Inflammatory macrophage (primary cell): ENCODE measurements around the gene CAPN13.

Source experiments
- DNase-seq, 2 donors: peaks; one replicate each; pipeline ENCODE4 v3.0.0-alpha.2; 2020 to 2022
- total RNA-seq, 18 experiments: gene quantifications; one replicate each; lab custom pipeline; 2026; ENCODE audit warnings: mixed read lengths in 6 of 18, inconsistent platforms in 2 of 18; lab: John Stamatoyannopoulos, UW

CAPN13 gene, protein sequence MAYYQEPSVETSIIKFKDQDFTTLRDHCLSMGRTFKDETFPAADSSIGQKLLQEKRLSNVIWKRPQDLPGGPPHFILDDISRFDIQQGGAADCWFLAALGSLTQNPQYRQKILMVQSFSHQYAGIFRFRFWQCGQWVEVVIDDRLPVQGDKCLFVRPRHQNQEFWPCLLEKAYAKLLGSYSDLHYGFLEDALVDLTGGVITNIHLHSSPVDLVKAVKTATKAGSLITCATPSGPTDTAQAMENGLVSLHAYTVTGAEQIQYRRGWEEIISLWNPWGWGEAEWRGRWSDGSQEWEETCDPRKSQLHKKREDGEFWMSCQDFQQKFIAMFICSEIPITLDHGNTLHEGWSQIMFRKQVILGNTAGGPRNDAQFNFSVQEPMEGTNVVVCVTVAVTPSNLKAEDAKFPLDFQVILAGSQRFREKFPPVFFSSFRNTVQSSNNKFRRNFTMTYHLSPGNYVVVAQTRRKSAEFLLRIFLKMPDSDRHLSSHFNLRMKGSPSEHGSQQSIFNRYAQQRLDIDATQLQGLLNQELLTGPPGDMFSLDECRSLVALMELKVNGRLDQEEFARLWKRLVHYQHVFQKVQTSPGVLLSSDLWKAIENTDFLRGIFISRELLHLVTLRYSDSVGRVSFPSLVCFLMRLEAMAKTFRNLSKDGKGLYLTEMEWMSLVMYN
- total RNA-seq = 0 to 0.72 (median 0.04) reads per million in 18 experiments

DNA sequence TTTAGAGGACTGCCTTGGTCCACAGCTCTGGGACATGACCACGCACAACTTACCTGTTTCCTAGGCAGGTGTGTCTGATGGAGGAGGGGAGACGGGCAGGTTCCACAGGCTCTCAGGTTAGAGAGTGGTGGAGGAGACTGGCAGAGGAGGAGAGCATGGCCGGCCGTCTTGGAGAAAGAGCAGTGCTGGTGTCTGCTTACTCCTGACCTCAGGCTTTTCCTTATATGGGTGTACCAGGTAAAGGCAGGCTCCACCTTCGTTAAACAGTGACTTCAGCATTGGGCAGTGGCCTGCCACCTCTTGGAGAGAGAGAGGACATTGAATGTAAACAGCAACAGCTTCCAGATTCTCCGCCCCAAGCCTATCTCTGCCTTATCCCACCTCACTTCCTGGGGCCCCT is at the start of gene CAPN13:
TSS of gene CAPN13 (minus strand) at position 198 of the 400 bp plus-strand sequence. CDS start 20,121 bp downstream, outside the sequence.
- no peak for DNase-seq

DNA sequence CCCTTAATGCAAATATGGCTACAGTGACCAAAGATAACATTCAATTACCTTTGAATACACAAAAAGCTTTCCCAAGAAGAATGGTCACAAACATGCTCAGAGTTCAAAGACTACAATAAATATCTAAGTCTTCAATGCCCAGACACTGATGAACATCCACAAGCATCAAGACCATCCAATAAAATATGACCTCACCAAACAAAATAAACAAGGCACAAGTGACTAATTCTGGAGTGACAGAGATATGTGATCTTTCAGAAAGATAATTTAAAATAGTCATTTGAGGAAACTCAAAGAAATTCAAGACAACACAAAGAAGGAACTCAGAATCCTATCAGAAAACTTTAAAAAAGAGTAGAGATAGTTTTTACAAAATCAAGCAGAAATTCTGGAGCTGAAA is 40.6 kb upstream of the CAPN13 start:
- DNase-seq = no peak

DNA sequence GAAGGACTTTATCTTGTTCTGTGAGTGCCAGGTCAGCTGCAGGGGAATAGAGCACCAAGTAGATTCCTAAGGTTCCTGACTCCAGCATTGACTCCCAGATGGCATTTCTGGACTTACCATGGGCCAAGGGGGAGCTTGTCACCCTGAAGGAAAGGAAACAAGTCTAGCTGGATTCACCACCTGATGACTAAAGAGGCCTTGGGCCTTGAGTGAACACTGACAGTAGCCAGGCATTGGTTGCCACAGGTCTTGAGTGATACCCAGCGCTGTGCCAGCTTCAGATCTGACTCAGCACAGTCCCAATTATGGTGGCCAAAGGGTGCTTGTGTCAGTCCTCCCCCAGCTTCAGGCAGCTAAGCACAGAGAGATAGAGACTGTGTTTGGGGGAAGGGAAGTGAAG is 40.1 kb upstream of the CAPN13 start:
- no peak for DNase-seq

DNA sequence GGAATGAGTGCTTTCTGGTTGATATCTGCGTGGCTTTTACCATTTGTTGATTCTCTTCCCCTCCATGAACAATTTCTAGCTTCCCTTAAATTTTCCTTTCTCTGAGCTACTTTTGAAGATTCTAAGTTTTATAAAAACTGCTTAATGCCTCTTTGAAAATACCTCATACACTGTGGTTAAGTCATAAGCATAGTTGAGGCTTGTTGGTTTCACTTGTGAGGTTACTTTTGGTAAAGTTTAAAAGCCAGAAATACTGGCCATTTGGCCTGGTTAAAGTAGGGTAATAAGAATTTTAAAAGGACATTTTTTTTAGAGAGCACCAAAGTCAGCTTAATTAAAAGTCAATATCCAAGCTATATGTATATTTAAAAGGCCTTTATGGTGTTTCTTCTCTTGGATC is 21.3 kb upstream of the CAPN13 start:
- DNase-seq = no peak

DNA sequence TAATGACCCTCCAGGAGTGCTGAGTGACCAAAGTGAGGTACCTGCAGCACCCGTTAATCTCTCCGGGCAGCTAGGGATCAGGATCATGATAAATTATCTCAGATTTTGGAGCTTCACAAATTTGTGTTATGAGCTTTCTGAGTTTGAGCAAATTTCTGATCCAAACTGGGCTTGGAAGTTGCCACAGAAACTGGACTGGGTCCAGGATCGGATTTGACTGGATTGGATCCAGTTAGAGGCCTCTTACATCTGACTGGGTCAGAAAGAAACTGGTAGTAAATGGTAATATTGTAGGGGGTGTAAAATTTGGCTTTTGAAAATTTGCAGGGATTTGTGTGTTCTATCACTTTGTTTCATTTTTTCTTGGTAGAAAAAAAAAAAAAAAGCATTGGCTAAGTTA is 19.7 kb upstream of the CAPN13 start:
- DNase-seq = no peak

DNA sequence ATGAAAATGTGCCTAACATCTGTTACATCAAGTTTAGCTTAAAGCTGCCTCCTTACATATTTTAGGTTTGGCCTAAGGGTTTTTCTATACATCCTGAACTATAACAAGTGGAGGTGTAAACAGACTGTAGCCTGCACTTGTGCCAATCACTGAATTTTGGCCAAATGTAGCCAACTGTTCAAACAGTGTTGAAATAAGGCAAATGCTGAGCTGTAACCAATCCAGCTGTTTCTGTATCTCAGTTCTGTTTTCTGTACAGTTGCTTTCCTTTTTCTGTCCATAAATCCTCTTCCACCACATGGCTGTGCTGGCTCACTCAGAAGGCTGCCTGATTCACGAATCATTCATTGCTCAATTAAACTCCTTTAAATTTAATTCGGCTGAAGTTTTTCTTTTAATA is 19.2 kb upstream of the CAPN13 start:
- no peak for DNase-seq

DNA sequence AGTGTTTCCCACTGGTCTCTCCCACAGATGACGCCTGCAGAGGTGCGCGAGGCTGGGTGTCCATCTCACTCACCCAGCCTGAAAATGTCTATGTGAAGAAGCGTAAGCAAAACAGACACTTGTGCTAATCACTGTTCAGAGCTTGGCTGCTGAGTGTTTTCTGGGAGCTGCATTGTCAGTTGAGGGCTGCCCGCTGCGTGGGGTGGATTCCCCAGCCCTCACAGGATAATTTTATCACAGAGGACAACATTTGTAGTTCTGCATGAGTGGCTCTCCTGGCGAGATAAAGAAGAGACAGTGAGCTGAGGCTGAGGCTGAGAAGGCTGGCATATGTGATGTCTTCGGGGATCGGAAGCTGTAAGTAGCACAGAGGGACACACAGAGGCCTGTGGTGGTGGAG is 16.2 kb upstream of the CAPN13 start:
- no peak for DNase-seq

DNA sequence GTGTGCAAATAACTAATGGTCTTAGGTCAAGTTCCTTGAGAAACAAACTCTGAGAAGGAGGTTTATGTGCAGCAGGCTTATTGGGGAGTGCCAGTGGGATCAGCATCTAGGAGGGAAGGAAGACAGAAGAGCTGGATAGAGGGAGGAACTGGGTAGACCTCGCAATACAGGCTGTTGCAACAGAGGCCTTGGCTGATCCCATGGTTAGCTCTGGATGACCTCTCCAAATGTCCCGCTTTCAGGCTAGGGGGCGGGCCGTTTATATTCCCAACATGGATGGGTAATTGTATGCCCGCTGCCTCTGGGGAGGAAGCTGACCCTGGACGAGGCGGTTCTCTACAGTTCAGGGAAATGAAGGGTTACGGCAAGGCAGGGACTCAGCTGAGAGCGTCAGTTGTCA is 14.7 kb upstream of the CAPN13 start:
- DNase-seq = no peak

DNA sequence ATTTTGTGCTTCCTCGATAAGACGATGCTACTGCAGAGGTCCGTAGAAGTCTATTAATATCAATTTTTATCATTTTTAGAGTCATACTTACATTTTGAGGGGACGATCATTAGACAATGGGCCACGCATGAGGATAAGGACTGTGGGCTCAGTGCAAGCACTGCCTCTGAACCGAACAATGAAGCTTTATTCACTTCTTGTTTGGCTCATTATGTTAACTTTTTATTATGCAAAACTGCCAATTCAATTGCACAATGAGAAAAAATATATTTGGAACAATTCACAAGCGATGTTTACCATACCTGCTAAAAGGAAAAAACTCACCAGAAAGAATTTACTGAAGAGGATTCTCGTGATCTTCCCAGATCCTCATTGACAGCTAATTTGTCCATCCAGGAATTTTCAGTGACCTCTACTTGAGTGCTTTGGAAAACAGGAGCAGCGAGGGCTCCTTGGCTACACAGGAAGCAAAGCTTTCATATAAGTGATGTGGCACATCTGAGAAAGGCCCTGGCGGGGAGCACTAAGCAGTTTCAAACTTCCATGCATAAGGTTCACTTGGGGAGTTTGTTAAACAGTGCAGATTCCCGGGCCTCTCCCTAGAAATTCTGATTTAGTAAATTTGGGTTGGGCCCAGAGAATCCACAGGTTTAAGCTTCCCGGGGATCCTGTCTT is 13.3 kb upstream of the CAPN13 start:
- DNase-seq = no peak

DNA sequence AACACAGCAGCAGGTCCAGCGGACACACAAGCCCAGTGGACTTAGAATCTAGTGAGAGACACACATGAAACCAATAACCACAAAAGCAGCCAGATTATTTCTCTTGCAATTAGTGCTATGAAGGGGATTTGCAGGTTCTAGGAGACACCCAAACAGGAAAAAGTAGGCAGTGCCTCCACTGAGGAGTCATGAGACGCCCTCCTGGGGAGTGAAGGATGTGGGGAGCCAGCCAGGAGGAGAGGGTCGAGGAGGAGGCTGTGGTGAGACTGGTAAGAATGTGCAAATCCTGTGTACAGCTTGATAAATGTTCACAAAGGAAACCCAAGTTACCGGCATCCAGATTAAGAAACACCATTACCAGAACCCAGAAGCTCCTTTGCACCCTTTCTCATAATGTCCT is 2.7 kb upstream of the CAPN13 start:
- no peak for DNase-seq

DNA sequence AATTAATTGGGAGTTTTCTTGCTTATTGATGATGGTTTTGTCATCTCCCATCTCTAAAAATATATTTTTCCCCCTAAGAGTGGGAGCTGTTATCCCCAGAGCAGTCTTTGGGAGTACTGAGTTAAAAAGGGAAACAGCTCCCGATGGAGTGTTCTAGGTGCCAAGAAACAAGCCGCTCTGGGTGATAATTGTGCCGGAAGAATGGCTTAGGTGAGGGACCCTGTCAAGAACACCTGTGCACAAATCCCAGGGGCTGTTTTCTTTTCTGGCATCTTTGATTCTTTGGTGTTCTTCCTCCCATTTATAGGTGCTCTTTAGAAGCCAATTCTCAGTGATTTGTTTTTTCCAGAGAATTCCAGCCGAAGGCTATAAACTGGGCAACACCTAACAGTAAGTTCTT is 1.4 kb upstream of the CAPN13 start:
- no peak for DNase-seq

DNA sequence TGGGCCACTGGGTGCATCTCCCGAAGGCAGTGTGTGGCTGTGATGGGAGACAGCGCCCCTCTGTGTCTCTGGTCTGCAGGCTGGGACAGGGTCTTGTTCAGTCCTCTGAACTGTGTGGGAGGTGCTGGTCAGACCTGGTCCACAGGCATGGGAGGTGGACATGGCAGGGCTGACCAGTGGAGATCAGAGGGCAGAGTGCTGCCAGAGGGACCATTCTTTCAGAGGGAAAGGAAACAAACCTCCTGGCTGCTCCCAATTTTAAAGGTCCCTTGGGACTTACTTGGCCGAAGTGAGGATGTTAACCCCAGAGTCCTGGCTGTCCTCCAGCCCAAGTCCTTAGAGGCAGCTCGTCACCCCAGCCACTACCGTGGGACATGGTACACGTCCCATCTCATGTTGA is 4.0 kb downstream of the CAPN13 start:
- DNase-seq = no peak

DNA sequence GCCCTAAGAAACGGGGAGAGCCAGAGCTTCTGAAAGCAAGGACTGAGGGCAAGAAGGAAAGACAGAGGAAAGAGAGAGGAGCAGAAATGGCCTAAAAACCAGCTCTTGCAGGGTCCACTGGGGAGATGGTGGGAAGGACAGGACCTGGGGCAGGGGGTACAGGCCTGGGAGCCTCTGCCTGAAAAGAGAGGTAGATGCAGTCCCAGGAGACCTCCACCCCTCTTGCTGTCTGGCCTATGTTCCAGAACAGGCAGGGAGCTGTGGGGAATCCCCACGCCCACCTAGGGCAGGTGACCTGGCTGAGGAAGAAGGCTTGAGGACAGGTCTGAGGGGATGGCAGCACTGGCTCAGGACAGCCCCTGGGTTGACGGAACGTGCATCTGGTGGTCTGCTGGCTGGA is 4.6 kb downstream of the CAPN13 start:
- DNase-seq = no peak

DNA sequence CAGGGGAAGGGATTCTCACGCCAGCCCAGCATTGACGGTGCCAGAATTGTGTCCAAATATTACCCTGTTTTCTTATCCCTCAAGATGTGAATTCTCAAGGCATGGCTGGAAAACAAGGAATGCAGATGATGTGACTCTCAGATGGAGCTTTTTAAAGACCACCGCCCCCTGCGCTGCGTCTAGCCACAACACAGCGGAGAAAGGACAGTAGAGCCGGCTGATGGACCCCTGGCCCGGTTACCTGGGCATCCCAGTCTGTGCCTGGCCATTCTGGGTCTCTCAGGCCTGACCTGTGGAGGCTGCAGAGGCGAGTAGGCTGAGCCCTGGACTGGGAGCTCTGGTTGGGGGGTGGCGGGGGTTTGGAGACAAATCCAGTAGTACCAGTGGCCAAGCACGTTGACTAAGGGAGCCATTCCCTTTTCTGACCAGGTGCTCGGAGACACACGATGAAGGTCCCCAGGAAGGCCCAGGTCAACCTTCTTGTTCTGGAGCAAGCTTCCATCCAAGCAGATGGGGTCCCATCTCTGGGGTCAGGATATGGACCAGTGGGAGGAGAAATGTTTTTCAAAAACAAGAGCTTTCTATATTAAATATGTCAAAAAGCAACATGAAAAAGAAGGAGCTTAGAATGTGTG is 5.3 kb downstream of the CAPN13 start:
- no peak for DNase-seq

DNA sequence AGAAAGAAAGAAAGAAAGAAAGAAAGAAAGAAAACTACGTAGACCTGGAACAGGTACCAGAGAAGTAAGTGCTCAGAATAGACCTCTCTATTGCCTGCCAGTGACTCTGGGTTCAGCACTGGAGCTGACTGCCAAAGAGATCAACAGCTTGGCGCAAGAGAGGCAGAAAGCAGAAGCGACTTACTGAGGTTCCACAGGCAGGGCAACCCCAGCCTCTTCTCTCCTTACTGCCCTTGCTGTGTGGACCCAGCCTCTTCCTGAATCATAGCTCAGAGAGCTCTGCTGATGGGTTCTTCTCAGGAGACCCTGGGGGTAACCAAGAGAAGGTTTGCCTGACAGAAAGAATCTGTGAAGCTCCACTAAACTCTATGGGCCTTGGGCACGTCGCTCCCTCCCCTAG is 7.1 kb downstream of the CAPN13 start:
- peak; percentile 12 to 24 for DNase-seq

DNA sequence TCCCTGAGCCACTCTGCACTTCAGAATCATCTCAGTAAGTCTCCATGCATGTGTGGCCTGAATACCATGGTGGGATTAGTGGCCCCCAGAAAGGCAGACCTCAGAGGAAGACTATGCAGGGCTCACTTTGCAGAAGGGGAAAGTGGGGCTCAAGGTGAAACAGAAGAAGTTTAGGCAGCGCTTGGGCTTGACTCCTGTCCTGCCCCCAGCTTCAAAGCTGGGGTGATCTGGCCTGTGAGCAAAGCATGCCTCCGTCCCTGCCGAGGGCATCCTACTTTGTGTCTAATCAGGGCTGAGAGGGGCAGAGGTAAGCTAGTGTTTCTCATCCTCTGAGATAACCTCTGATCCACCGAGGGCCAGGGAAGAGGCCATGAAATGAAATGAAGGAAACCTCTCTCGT is 7.9 kb downstream of the CAPN13 start:
- no peak for DNase-seq

DNA sequence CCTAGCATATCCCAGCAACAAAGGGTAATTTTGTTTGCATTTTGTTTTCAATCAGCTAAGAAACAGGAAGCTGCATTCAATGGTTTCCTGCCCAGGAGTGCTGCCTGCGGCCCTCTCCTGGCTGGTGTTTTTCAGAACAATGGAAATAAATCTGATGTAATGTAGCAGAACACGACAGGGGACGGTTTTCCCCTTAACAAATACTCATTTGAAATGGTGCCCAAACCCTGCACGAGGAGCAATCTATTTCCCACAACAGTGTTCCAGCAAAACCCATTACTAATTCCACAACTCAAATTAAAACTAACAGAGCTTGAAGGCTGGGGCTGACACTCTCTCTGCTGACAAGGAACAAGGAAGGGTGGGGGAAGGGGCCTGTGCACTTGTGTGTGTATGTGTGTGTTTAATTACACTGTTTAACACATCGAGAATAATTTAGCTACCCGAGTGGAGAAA is 8.7 kb downstream of the CAPN13 start:
- DNase-seq = peak in 1 of 2 donors; percentile 10

DNA sequence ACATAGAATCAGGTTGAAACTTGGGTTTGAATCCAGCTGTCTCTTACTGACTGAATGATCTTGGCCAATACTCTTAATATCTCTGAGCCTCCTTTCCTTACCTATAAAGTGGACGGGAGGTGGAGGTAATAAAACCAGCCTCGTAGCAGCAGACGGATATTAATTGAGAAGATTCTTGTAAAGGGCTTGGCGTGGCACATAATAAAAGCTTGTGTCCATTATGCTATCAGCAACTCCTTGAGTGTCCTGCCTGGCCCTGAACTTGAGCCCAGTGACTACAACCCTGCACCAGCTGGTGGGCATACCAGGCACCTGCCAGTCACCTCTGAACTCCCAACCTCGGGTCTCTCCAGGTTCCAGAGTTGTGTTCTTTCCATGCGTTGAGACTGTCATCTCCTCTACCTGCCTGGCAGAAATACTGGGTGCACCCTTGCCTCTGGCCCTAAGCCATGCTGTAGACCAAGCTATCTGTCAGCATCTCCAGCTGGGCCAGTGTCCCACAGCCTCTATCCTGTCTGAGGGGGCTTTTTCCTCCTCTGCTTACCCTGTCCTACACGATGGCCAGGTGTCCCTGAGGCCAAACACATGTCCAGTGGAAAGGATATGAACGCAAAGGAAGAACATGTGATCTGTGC is 9.7 kb downstream of the CAPN13 start:
- no peak for DNase-seq

DNA sequence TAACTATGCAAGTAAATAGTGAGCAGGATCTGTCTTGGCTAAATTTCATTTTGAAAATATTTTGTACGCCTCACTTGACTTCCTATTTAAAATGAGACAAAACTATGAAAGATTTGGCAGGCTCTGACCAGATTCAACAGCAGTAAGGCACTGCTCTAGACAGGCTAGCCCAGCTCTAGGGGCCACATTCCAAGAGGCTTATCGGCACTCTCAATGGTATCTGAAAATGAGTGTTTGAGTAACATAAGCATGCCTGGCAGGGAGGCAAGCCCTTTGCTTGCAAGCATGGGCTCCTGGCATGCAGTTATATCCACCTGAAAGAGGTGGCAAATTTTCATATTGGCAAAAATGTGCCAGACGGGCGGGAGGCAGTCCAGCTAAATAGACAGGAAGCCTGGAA is 10.5 kb downstream of the CAPN13 start:
- no peak for DNase-seq

DNA sequence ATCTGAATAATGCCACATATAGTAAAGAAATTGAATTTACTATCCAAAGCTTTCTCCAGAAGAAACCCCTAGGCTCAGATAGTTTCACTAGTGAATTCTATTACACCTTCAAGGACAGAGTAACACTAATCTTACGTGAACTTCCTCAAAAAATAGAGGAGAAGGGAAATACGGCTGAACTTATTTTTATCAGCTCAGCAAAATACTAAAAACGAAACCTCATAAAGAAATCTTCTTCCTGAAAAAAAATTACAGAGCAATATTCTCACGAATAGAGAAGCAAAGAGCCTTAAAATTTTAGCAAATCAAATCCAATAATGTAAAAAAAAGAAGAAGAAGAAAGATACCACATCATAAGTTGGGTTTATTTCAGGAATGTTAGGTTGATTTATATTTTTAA is 14.7 kb downstream of the CAPN13 start:
- DNase-seq = peak; percentile 44 to 89

DNA sequence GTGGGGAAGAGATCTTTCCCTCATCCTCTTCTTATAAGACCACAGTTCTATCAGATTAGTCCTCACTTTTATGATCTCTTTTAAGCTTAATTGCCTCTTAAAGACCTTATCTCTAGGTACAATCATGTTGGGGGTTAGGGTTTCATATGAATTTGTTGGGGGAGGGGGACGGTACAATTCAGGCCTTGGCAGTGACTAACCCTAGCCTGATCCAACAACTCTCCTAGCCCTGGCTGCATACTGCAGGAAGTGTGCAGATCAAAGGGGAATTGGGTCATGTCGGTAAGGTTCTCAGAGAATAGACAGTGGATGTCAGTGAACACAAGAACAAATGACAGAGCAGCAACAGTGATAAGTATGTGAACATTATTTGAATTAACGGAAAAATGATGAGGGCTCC is 16.4 kb downstream of the CAPN13 start:
- no peak for DNase-seq

DNA sequence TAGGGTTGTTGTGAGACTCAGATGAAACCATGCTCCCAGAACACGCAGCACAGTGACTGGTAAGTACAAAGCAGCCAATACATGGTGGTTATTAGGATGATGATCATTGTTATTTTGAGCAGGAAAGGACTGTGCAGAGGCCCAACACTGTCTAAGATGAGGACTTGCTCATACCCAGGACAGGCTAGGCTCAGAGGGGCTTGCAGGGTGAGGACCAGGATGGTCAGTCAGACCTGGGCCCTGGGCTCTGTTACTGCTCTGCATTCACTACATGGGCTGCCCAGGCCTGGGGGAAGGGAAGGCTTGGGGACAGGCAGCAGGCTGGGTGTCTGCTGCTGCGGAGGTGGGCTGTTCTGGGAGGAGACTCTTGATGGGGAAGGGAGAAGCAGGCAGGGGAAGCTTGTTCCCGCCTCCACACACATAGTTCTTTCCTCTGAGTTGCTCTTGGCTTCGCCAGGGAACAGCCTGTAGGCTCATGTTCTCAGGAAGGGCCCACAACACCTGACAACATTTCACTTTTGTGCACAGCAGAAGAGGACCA is 17.5 kb downstream of the CAPN13 start:
- peak in 1 of 2 donors; percentile 58 for DNase-seq
